Endothelial cell of umbilical vein (primary cell): ENCODE results near the gene NUMBL. TPM values are rescaled to one million over a fixed set of nuclear protein-coding genes. Genes with fewer than 3 reads are reported as not detected.

ENCODE experiments used
- BruUV-seq: library from RNA; stranded (reverse); fragments of 400-500 nt; replicated peaks from 2 replicates; lab custom pipeline; 2021; lab: Mats Ljungman, UMichigan
- CTCF ChIA-PET: fragments of 300-600, 350-600 bp; sonication (Branson Sonifier 250); formaldehyde crosslinking; loops from one replicate; lab custom pipeline; 2021; ENCODE audit warnings: antibody characterized with exemption, inconsistent platforms; lab: Charles Lee
- POLR2A ChIA-PET: fragments of 300-600, 350-600 bp; sonication (Branson Sonifier 250); formaldehyde crosslinking; loops from one replicate; lab custom pipeline; 2021; ENCODE audit warnings: antibody characterized with exemption, inconsistent platforms; lab: Charles Lee
- DNase-seq: peaks from one replicate; pipeline ENCODE4 v3.0.0-alpha.2; 2011; ENCODE audit warnings: low read depth, low spot score
- FAIRE-seq: peaks from 2 replicates; lab custom pipeline; 2011; peaks lifted over from hg19 to GRCh38; lab: Jason Lieb, UNC
- H2AFZ ChIP-seq: 2 replicates; pipeline ENCODE4 v1.6.0; 2012; ENCODE audit warnings: low read depth, low read length, control low read depth, inconsistent platforms
- H3K27ac ChIP-seq: 2 replicates; pipeline ENCODE4 v1.5.1; 2011; ENCODE audit warnings: low read depth, mild to moderate bottlenecking, control low read depth, low read length, moderate library complexity; ENCODE audit not compliant: insufficient read depth
- H3K27me3 ChIP-seq, 2 experiments: 2 replicates each; pipeline versions ENCODE4 v1.6.0 to v1.6.1; 2011; ENCODE audit warnings: low read length in 2 of 2, mixed read lengths in 1 of 2; ENCODE audit not compliant: control insufficient read depth in 2 of 2, insufficient read depth in 2 of 2
- H3K36me3 ChIP-seq, 2 experiments: 2 replicates in 1 of 2; 3 replicates in 1 of 2; pipeline ENCODE4 v1.5.1; 2011; ENCODE audit warnings: low read length in 2 of 2, mild to moderate bottlenecking in 1 of 2, moderate library complexity in 1 of 2; ENCODE audit not compliant: control insufficient read depth in 2 of 2, insufficient read depth in 2 of 2; ENCODE audit errors: extremely low read depth in 1 of 2
- H3K4me1 ChIP-seq: 3 replicates; pipeline ENCODE4 v1.5.1; 2011; ENCODE audit warnings: mild to moderate bottlenecking, low read length; ENCODE audit not compliant: control insufficient read depth, insufficient read depth; ENCODE audit errors: extremely low read depth
- H3K4me2 ChIP-seq: 2 replicates; pipeline ENCODE4 v1.6.1; 2011; ENCODE audit warnings: low read length, control low read depth, mixed read lengths; ENCODE audit not compliant: insufficient read depth
- H3K4me3 ChIP-seq, 3 experiments: fragments of 200-600 bp in 1 of 3; sonication (generic), shearing (Covaris generic) in 1 of 3; replicated peaks in 1 of 3; 2 replicates each; pipeline ENCODE4 v1.5.1; 2011 to 2016; ENCODE audit warnings: control low read depth in 3 of 3, low read length in 3 of 3, mild to moderate bottlenecking in 2 of 3, inconsistent platforms in 1 of 3, low read depth in 1 of 3, moderate library complexity in 1 of 3; ENCODE audit not compliant: insufficient read depth in 1 of 3
- H3K79me2 ChIP-seq: 2 replicates; pipeline ENCODE4 v1.6.0; 2012; ENCODE audit warnings: low read length, inconsistent platforms; ENCODE audit not compliant: control insufficient read depth, insufficient read depth
- H3K9ac ChIP-seq: replicated peaks from 2 replicates; pipeline ENCODE3; 2011; ENCODE audit warnings: low read length, control low read depth; ENCODE audit not compliant: insufficient read depth; ENCODE audit errors: extremely low read depth
- H3K9me1 ChIP-seq: replicated peaks from 3 replicates; pipeline ENCODE4 v1.6.0; 2011; ENCODE audit warnings: mild to moderate bottlenecking, low read length; ENCODE audit not compliant: control insufficient read depth, insufficient read depth; ENCODE audit errors: extremely low read depth
- H3K9me3 ChIP-seq: replicated peaks from 2 replicates; pipeline ENCODE4 v1.5.1; 2012; ENCODE audit warnings: low read length, inconsistent platforms; ENCODE audit not compliant: control insufficient read depth, insufficient read depth
- H4K20me1 ChIP-seq: replicated peaks from 2 replicates; pipeline ENCODE3; 2011; ENCODE audit warnings: mild to moderate bottlenecking, low read length; ENCODE audit not compliant: control insufficient read depth, insufficient read depth; ENCODE audit errors: extremely low read depth
- CTCF ChIP-seq, 2 donors: IDR thresholded peaks; 1 replicate in 1 of 2; 2 replicates in 1 of 2; pipeline ENCODE4 v1.5.1; 2011; ENCODE audit warnings: low read length in 2 of 2, mild to moderate bottlenecking in 2 of 2, moderate library complexity in 2 of 2, control low read depth in 1 of 2, inconsistent platforms in 1 of 2, low read depth in 1 of 2; ENCODE audit not compliant: insufficient read depth in 1 of 2; ENCODE audit errors: extremely low read depth in 1 of 2
- EZH2 ChIP-seq: IDR thresholded peaks from 2 replicates; pipeline ENCODE4 v1.6.1; 2012; ENCODE audit warnings: borderline replicate concordance, low read depth, mild to moderate bottlenecking, moderate library complexity, low read length, inconsistent platforms; ENCODE audit not compliant: severe bottlenecking
- FOS ChIP-seq: IDR thresholded peaks from 2 replicates; pipeline ENCODE4 v1.6.1; 2011; ENCODE audit warnings: mild to moderate bottlenecking, low read length, moderate library complexity, borderline replicate concordance; ENCODE audit not compliant: insufficient read depth
- GATA2 ChIP-seq: IDR thresholded peaks from 2 replicates; pipeline ENCODE4 v1.7.0; 2011; ENCODE audit warnings: low read depth, mild to moderate bottlenecking, moderate library complexity, mixed read lengths, low read length; ENCODE audit not compliant: insufficient read length, insufficient read depth
- MAX ChIP-seq: IDR thresholded peaks from 2 replicates; pipeline ENCODE4 v1.6.1; 2011; ENCODE audit not compliant: insufficient read depth, insufficient read length
- MYC ChIP-seq: IDR thresholded peaks from one replicate; pipeline ENCODE4 v1.6.1; 2011; ENCODE audit warnings: mild to moderate bottlenecking, low read depth, low read length
- POLR2AphosphoS5 ChIP-seq: IDR thresholded peaks from 2 replicates; pipeline ENCODE4 v1.6.1; 2012; ENCODE audit warnings: low read depth, mild to moderate bottlenecking, control low read depth, low read length, moderate library complexity; ENCODE audit not compliant: insufficient read depth
- dilution Hi-C: fragments of 300-500 bp; cut with MboI; formaldehyde crosslinking; loops from one replicate; pipeline ENCODE4 v1.15.0; 2019; ENCODE audit warnings: low sequenced_read_pairs; ENCODE audit not compliant: extremely low pct_ligation_motif_present
- intact Hi-C: fragments of 100-400 bp; cut with micrococcal nuclease; formaldehyde crosslinking; loops from one replicate; pipeline ENCODE4 v1.10.0; 2022
- polyA plus RNA-seq, 4 experiments: library from polyadenylated mRNA; depleted of rRNA in 3 of 4; stranded (reverse) in 3 of 4; unstranded in 1 of 4; fragments of >200 nt; gene quantifications; 2 replicates each; pipeline versions ENCODE4 v1.2.1 to v1.2.3, GENCODE V29; 2011 to 2012; ENCODE audit warnings: missing spikeins in 1 of 4
- total RNA-seq: library from RNA; stranded (reverse); gene quantifications from 2 replicates; pipeline ENCODE4 v1.2.3, GENCODE V29; 2021

The NUMBL gene
- total and polyA plus RNA-seq, 2 donors (not counting 3 experiments of a cell fraction or from before 2014, with no cell fraction given) = 21.5 to 46.7 TPM

- H3K36me3 ChIP-seq = peaks cover 0 to 6% of the 10 kb centered on the region in 2 experiments
- H3K27me3 ChIP-seq = no peaks in the 10 kb centered on the region
- intact Hi-C loops = no loop called here
- H4K20me1 ChIP-seq = no peaks in the 10 kb centered on the region
- H3K27ac ChIP-seq = no peak overlapping the region
- BruUV-seq = no TSS peak
- dilution Hi-C loops = no loop called here
- H3K4me1 ChIP-seq = peaks cover 5% of the 10 kb centered on the region
- POLR2A ChIA-PET = no interaction called here
- H3K79me2 ChIP-seq = no peaks in the 10 kb centered on the region
- H3K9ac ChIP-seq = no peak overlapping the region
- no peak for FAIRE-seq
- CTCF ChIA-PET = no interaction called here
- no peak overlapping the region for H3K4me2 ChIP-seq
- no peaks in the 10 kb centered on the region for H3K9me3 ChIP-seq
- no peak for TF ChIP-seq MYC
- no peak for TF ChIP-seq MAX
- no peak for TF ChIP-seq FOS
- no peak for TF ChIP-seq POLR2AphosphoS5
- TF ChIP-seq EZH2 = no peak
- TF ChIP-seq CTCF (IDR thresholded peaks at IDR 0.05; ENCODE audit: extremely low read depth in 1 of 2, insufficient read depth in 1 of 2, low read depth in 1 of 2, low read length in 2 of 2) = no peak
- no peak for TF ChIP-seq GATA2
- no peaks in the 10 kb centered on the region for H3K9me1 ChIP-seq
- no peak overlapping the region for H2AFZ ChIP-seq
- no peak overlapping the region for H3K4me3 ChIP-seq
- no peak for DNase-seq
Observed at GRCh38 chr19:40709817-40710216, 19.4 kb upstream of the NUMBL start.
